ENCODE results near the gene ZCCHC7. TPM values are rescaled to one million over a fixed set of nuclear protein-coding genes. Genes with fewer than 3 reads are reported as not detected.

Gene ZCCHC7
- total and polyA plus RNA-seq, 2 donors (not counting 3 experiments of a cell fraction or from before 2014, with no cell fraction given) = 7.4 to 14.8 TPM

- Histone ChIP-seq H4K20me1 (replicated peaks; ENCODE audit: control insufficient read depth, extremely low read depth, insufficient read depth, low read length) (no peaks in the 10 kb centered on the region), H3K9me1 (replicated peaks; ENCODE audit: control insufficient read depth, extremely low read depth, insufficient read depth, low read length) (no peaks in the 10 kb centered on the region), H3K4me3 (replicated peaks in 1 of 3; ENCODE audit: insufficient read depth in 1 of 3, low read depth in 1 of 3, low read length in 3 of 3) (no peak overlapping the region), H3K9me3 (replicated peaks; ENCODE audit: control insufficient read depth, insufficient read depth, low read length) (no peaks in the 10 kb centered on the region), H3K79me2 (ENCODE audit: control insufficient read depth, insufficient read depth, low read length) (no peaks in the 10 kb centered on the region), H3K36me3 (ENCODE audit: control insufficient read depth in 2 of 2, extremely low read depth in 1 of 2, insufficient read depth in 2 of 2, low read length in 2 of 2) (no peaks in the 10 kb centered on the region), H3K4me2 (ENCODE audit: insufficient read depth, low read length) (no peak overlapping the region), H3K27me3 (ENCODE audit: control insufficient read depth in 2 of 2, insufficient read depth in 2 of 2, low read length in 2 of 2) (no peaks in the 10 kb centered on the region), H3K4me1 (ENCODE audit: control insufficient read depth, extremely low read depth, insufficient read depth, low read length) (peaks cover 17% of the 10 kb centered on the region), H3K9ac (replicated peaks; ENCODE audit: extremely low read depth, insufficient read depth, low read length) (no peak overlapping the region), H2AFZ (ENCODE audit: low read depth, low read length) (no peak overlapping the region), H3K27ac (ENCODE audit: insufficient read depth, low read depth, low read length) (no peak overlapping the region)
- TF ChIP-seq GATA2 (IDR thresholded peaks at IDR 0.05; ENCODE audit: insufficient read depth, insufficient read length, low read depth, low read length) (no peak), FOS (IDR thresholded peaks at IDR 0.05; ENCODE audit: borderline replicate concordance, insufficient read depth, low read length) (no peak)
- no TSS peak for BruUV-seq (replicated peaks)
- intact Hi-C loops (cut with micrococcal nuclease) (no loop called here), dilution Hi-C loops (cut with MboI; ENCODE audit: extremely low pct_ligation_motif_present, low sequenced_read_pairs) (no loop called here)
- ChIA-PET POLR2A (no interaction called here), CTCF (no interaction called here)
- no peak for DNase-seq (ENCODE audit: low read depth, low spot score)
- no peak for FAIRE-seq
Measured at GRCh38 chr9:37289631-37290030, 169.3 kb downstream of the ZCCHC7 start.

- TF ChIP-seq GATA2 (IDR thresholded peaks at IDR 0.05; ENCODE audit: insufficient read depth, insufficient read length, low read depth, low read length) (no peak), FOS (IDR thresholded peaks at IDR 0.05; ENCODE audit: borderline replicate concordance, insufficient read depth, low read length) (no peak), POLR2A (IDR thresholded peaks at IDR 0.05; ENCODE audit: low read depth, low read length) (no peak), MAX (IDR thresholded peaks at IDR 0.05; ENCODE audit: insufficient read depth, insufficient read length) (no peak), MYC (IDR thresholded peaks at IDR 0.05; ENCODE audit: low read depth, low read length) (no peak), CTCF (IDR thresholded peaks at IDR 0.05; ENCODE audit: extremely low read depth in 1 of 2, insufficient read depth in 1 of 2, low read depth in 1 of 2, low read length in 2 of 2) (no peak), EZH2 (IDR thresholded peaks at IDR 0.05; ENCODE audit: borderline replicate concordance, low read depth, low read length, severe bottlenecking) (no peak), JUN (IDR thresholded peaks at IDR 0.05; ENCODE audit: borderline replicate concordance, insufficient read depth, insufficient read length, low read depth) (no peak), POLR2AphosphoS5 (IDR thresholded peaks at IDR 0.05; ENCODE audit: insufficient read depth, low read depth, low read length) (no peak)
- no peaks in the 10 kb centered on the region for H3K79me2 ChIP-seq (ENCODE audit: control insufficient read depth, insufficient read depth, low read length)
- dilution Hi-C loops (cut with MboI; ENCODE audit: extremely low pct_ligation_motif_present, low sequenced_read_pairs) = no loop called here
- H3K27me3 ChIP-seq (ENCODE audit: control insufficient read depth in 2 of 2, insufficient read depth in 2 of 2, low read length in 2 of 2) = no peaks in the 10 kb centered on the region
- no peak for FAIRE-seq
- POLR2A ChIA-PET = no interaction called here
- intact Hi-C loops (cut with micrococcal nuclease) = no loop called here
- H4K20me1 ChIP-seq (replicated peaks; ENCODE audit: control insufficient read depth, extremely low read depth, insufficient read depth, low read length) = no peaks in the 10 kb centered on the region
- peak overlapping the region; percentile 93 for H3K4me2 ChIP-seq (ENCODE audit: insufficient read depth, low read length)
- H3K9me3 ChIP-seq (replicated peaks; ENCODE audit: control insufficient read depth, insufficient read depth, low read length) = no peaks in the 10 kb centered on the region
- CTCF ChIA-PET = no interaction called here
- H3K27ac ChIP-seq (ENCODE audit: insufficient read depth, low read depth, low read length) = peak overlapping the region; percentile 70
- DNase-seq (ENCODE audit: low read depth, low spot score) = no peak
- no peaks in the 10 kb centered on the region for H3K36me3 ChIP-seq (ENCODE audit: control insufficient read depth in 2 of 2, extremely low read depth in 1 of 2, insufficient read depth in 2 of 2, low read length in 2 of 2)
- no peaks in the 10 kb centered on the region for H3K9me1 ChIP-seq (replicated peaks; ENCODE audit: control insufficient read depth, extremely low read depth, insufficient read depth, low read length)
- no TSS peak for BruUV-seq (replicated peaks)
- no peak overlapping the region for H2AFZ ChIP-seq (ENCODE audit: low read depth, low read length)
- H3K4me3 ChIP-seq (replicated peaks in 1 of 3; ENCODE audit: insufficient read depth in 1 of 3, low read depth in 1 of 3, low read length in 3 of 3) = no peak overlapping the region
- peak overlapping the region; percentile 45 for H3K9ac ChIP-seq (replicated peaks; ENCODE audit: extremely low read depth, insufficient read depth, low read length)
- H3K4me1 ChIP-seq (ENCODE audit: control insufficient read depth, extremely low read depth, insufficient read depth, low read length) = peaks cover 23% of the 10 kb centered on the region
Measured at GRCh38 chr9:37290366-37290939, 170.1 kb downstream of the ZCCHC7 start.
